K562 (cell line): ENCODE measurements around the gene CRY2. TPM values are rescaled to one million over a fixed set of nuclear protein-coding genes. Genes with fewer than 3 reads are reported as not detected.
A peak's percentile ranks its signal among the peaks of the same experiment; 100 is the strongest.

Experiments
- BMI1 ChIP-seq: fragments of 150-350 bp; IDR thresholded peaks from 2 replicates; pipeline ENCODE4 v1.6.1; 2014; ENCODE audit warnings: low read length
- CREM ChIP-seq: IDR thresholded peaks from 2 replicates; pipeline ENCODE4 v1.6.1; 2014; ENCODE audit warnings: antibody characterized with exemption, low read depth
- EP400 ChIP-seq: fragments of 450-650 bp; IDR thresholded peaks from 2 replicates; pipeline ENCODE4 v1.6.1; 2017; ENCODE audit warnings: antibody characterized with exemption, mild to moderate bottlenecking, moderate library complexity
- IRF2 ChIP-seq: sonication (generic); formaldehyde crosslinking; IDR thresholded peaks from 2 replicates; pipeline ENCODE4 v1.8.1; 2022; ENCODE audit warnings: mild to moderate bottlenecking, missing genetic modification reagents
- KAT8 ChIP-seq: fragments of 450-650 bp; IDR thresholded peaks from 2 replicates; pipeline ENCODE4 v1.6.1; 2016; ENCODE audit warnings: low read depth, mild to moderate bottlenecking
- MAFG ChIP-seq: fragments of 450-650 bp; conservative IDR thresholded peaks from 2 replicates; pipeline ENCODE4 v1.6.1; 2016; ENCODE audit warnings: missing genetic modification characterization, missing compliant biosample characterization
- MTA1 ChIP-seq: fragments of 450-650 bp; IDR thresholded peaks from 2 replicates; pipeline ENCODE4 v1.6.1; 2017; ENCODE audit warnings: borderline replicate concordance
- SAFB ChIP-seq: fragments of 200-400 bp; formaldehyde crosslinking; IDR thresholded peaks from 2 replicates; pipeline ENCODE4 v1.6.1; 2017; ENCODE audit warnings: low read depth, low read length, borderline replicate concordance
- SMARCB1 ChIP-seq: IDR thresholded peaks from 2 replicates; pipeline ENCODE4 v1.6.1; 2011; ENCODE audit warnings: improper control_type of control experiment, low read depth; ENCODE audit not compliant: insufficient read length
- SMARCE1 ChIP-seq: fragments of 450-650 bp; IDR thresholded peaks from 2 replicates; pipeline ENCODE4 v1.7.1; 2016; ENCODE audit warnings: mild to moderate bottlenecking
- TAF7 ChIP-seq: fragments of 450-650 bp; IDR thresholded peaks from 2 replicates; pipeline ENCODE4 v1.6.1; 2016; ENCODE audit warnings: missing genetic modification characterization, missing compliant biosample characterization
- YBX1 ChIP-seq: fragments of 450-650 bp; IDR thresholded peaks from 2 replicates; pipeline ENCODE4 v1.7.1; 2016; ENCODE audit warnings: mild to moderate bottlenecking
- ZBTB1 ChIP-seq: sonication (generic); formaldehyde crosslinking; IDR thresholded peaks from 2 replicates; pipeline ENCODE4 v1.8.1; 2023; ENCODE audit warnings: missing genetic modification reagents, low read depth, mild to moderate bottlenecking, borderline replicate concordance
- ZNF175 ChIP-seq: fragments of 200-800 bp; sonication (Bioruptor generic); IDR thresholded peaks from 2 replicates; pipeline ENCODE4 v1.6.1; 2016; ENCODE audit warnings: low read depth, mild to moderate bottlenecking, missing genetic modification characterization, missing compliant biosample characterization
- polyA plus RNA-seq, 8 experiments: library from polyadenylated mRNA; depleted of rRNA in 4 of 8; stranded (reverse) in 5 of 8; unstranded in 3 of 8; fragments of >200 nt; fragmentation: Nextera tagmentation in 2 of 8; fragmentation: Illumina TruSeq in 1 of 8; extraction: Ambion mirVana in 2 of 8; extraction: Trizol in 1 of 8; gene quantifications; 2 replicates each; pipeline versions ENCODE4 v1.2.1 to v1.2.3, GENCODE V29; 2011 to 2014; ENCODE audit warnings: inconsistent platforms in 1 of 8, missing spikeins in 1 of 8
- total RNA-seq, 7 experiments: library from RNA; depleted of rRNA in 6 of 7; stranded (reverse); fragments of >200 nt in 6 of 7; fragmentation: Illumina TruSeq in 2 of 7; extraction: Trizol in 2 of 7; gene quantifications; 2 replicates each; pipeline versions ENCODE4 v1.2.1 to v1.2.3, GENCODE V29; 2011 to 2021; ENCODE audit warnings: low replicate concordance in 1 of 7
- TF ChIP-seq, protein P1 (sequence below), 2 experiments: fragments of 450-650 bp; IDR thresholded peaks; 2 replicates each; pipeline ENCODE4 v1.6.1; 2016; ENCODE audit warnings: mild to moderate bottlenecking in 2 of 2, borderline replicate concordance in 1 of 2, low read depth in 1 of 2, moderate library complexity in 1 of 2
- TF ChIP-seq, protein P2 (sequence below): IDR thresholded peaks from 3 replicates; pipeline ENCODE4 v1.6.1; 2011; ENCODE audit warnings: borderline replicate concordance, mild to moderate bottlenecking, moderate library complexity; ENCODE audit not compliant: insufficient read length; ENCODE audit errors: extremely low read depth

The CRY2 gene
- total and polyA plus RNA-seq, 9 of the 15 experiments (the other 6 are each of a cell fraction or from before 2014, with no cell fraction given): 2.3 to 23.9 (median 14.8) TPM

DNA sequence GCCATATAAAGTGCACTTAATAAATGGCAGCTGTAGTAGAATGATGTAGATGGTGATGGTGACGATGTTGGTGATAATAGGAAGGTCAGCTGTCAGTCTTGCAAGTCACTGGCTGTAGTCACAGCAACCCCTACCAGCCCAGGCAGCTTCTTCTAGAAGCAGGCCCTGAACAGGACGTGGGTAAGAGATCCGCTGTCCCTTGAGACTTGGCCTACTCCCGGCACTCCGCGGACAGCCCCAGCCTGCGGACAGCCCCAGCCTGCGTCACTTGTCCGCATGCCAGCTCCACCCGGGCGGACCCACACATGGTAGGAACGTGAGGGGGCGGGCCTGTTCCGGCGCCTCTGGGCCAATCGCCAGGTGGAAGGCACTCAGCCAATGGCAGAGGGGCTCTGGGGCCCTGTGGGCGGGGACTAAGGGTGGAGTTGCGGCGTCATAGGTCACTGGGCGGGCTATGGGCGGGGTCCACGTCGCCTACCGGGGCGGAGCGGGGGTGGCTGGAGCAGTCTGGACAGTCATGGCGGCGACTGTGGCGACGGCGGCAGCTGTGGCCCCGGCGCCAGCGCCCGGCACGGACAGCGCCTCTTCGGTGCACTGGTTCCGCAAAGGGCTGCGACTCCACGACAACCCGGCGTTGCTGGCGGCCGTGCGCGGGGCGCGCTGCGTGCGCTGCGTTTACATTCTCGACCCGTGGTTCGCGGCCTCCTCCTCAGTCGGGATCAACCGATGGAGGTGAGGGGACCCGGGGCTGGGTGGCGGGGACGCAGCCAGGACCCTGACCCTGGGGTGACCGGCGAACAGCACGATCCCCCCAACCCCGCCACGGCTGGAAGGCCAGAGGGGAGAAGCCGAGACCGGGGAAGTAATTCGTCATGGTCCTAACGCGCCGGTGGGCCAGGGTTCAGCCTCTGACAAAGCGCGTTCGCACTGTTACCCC lies at the start of gene CRY2 (continued):
- TF ChIP-seq, protein P1, sequence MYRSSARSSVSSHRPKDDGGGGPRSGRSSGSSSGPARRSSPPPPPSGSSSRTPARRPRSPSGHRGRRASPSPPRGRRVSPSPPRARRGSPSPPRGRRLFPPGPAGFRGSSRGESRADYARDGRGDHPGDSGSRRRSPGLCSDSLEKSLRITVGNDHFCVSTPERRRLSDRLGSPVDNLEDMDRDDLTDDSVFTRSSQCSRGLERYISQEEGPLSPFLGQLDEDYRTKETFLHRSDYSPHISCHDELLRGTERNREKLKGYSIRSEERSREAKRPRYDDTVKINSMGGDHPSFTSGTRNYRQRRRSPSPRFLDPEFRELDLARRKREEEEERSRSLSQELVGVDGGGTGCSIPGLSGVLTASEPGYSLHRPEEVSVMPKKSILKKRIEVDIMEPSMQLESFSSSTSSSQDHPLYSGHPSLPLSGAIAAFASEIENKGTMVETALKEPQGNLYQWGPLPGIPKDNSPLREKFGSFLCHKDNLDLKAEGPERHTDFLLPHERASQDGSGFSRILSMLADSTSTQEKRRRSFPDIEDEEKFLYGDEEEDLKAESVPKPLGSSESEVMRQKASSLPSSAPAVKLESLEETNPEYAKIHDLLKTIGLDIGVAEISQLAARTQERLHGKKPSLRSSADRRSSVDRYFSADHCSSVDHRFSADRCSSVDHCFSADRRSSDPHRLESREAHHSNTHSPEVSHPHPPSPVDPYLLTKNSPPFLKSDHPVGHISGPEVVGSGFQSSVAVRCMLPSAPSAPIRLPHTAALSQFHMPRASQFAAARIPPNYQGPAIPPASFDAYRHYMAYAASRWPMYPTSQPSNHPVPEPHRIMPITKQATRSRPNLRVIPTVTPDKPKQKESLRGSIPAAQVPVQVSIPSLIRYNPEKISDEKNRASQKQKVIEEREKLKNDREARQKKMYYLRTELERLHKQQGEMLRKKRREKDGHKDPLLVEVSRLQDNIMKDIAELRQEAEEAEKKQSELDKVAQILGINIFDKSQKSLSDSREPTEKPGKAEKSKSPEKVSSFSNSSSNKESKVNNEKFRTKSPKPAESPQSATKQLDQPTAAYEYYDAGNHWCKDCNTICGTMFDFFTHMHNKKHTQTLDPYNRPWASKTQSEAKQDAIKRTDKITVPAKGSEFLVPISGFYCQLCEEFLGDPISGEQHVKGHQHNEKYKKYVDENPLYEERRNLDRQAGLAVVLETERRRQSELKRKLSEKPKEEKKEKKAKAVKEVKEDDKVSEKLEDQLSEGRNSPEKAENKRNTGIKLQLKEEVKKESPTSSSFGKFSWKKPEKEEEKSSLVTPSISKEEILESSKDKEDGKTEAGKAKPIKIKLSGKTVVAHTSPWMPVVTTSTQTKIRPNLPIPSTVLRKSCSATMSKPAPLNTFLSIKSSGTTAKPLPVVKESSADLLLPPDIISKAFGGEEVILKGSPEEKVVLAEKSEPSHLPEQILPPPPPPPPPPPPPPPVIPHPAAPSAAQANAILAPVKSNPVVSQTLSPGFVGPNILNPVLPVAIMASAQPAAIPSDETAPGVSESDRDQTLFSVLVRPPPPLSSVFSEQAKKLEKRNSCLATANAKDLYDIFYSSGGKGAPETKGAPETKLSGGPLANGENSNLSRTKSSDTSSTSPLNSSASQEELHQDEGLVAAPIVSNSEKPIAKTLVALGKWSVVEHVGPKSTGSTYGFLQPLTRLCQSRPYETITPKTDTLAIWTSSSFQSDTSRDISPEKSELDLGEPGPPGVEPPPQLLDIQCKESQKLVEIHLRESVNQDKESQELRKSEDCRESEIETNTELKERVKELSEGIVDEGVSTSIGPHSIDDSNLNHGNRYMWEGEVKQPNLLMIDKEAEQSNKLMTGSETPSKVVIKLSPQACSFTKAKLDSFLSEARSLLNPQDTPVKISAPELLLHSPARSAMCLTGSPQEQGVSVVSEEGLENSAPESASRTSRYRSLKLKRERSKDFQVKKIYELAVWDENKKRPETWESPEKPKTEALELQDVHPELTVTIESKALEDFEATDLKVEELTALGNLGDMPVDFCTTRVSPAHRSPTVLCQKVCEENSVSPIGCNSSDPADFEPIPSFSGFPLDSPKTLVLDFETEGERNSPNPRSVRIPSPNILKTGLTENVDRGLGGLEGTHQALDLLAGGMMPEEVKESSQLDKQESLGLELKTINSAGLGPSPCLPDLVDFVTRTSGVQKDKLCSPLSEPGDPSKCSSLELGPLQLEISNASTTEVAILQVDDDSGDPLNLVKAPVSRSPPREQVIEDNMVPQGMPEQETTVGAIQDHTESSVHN (IDR thresholded peaks at IDR 0.05; ENCODE audit: borderline replicate concordance in 1 of 2, low read depth in 1 of 2): no peak
- TF ChIP-seq SMARCE1: no peak
- TF ChIP-seq KAT8: no peak
- no peak for TF ChIP-seq ZBTB1 (CRISPR knock-in tag)
- TF ChIP-seq TAF7: peak; percentile 61
- no peak for TF ChIP-seq MTA1
- TF ChIP-seq ZNF175 (CRISPR knock-in tag): no peak
- peak; percentile 35; the same call in 1 of the 2 replicates for TF ChIP-seq EP400
- TF ChIP-seq SAFB: no peak
- TF ChIP-seq, protein P2, sequence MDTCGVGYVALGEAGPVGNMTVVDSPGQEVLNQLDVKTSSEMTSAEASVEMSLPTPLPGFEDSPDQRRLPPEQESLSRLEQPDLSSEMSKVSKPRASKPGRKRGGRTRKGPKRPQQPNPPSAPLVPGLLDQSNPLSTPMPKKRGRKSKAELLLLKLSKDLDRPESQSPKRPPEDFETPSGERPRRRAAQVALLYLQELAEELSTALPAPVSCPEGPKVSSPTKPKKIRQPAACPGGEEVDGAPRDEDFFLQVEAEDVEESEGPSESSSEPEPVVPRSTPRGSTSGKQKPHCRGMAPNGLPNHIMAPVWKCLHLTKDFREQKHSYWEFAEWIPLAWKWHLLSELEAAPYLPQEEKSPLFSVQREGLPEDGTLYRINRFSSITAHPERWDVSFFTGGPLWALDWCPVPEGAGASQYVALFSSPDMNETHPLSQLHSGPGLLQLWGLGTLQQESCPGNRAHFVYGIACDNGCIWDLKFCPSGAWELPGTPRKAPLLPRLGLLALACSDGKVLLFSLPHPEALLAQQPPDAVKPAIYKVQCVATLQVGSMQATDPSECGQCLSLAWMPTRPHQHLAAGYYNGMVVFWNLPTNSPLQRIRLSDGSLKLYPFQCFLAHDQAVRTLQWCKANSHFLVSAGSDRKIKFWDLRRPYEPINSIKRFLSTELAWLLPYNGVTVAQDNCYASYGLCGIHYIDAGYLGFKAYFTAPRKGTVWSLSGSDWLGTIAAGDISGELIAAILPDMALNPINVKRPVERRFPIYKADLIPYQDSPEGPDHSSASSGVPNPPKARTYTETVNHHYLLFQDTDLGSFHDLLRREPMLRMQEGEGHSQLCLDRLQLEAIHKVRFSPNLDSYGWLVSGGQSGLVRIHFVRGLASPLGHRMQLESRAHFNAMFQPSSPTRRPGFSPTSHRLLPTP: no peak
- no peak for TF ChIP-seq IRF2 (CRISPR knock-in tag)
- TF ChIP-seq MAFG (tag): no peak; the same call in 1 of the 2 replicates
- TF ChIP-seq CREM: peak; percentile 91
- TF ChIP-seq YBX1: no peak
- no peak for TF ChIP-seq SMARCB1
- TF ChIP-seq BMI1: no peak
